Measurements from ENCODE around the gene TOPAZ1. TPM values are rescaled to one million over a fixed set of nuclear protein-coding genes. Genes with fewer than 3 reads are reported as not detected.

The TOPAZ1 gene
- total RNA-seq, 1 donor from 2014 or later: not detected

- H3K9ac ChIP-seq: no peak overlapping the region
- TF ChIP-seq CTCF (IDR thresholded peaks at IDR 0.05): no peak
- no peak for TF ChIP-seq EZH2phosphoT487 (IDR thresholded peaks at IDR 0.05)
- no peak for TF ChIP-seq EZH2 (IDR thresholded peaks at IDR 0.05)
- Mint-ChIP-seq H3K9me3 (no peaks in the 10 kb centered on the region), H3K4me1 (no peaks in the 10 kb centered on the region), H3K27me3 (ENCODE audit: insufficient read depth, low read depth) (no peaks in the 10 kb centered on the region), H3K36me3 (no peaks in the 10 kb centered on the region), H3K4me3 (no peak overlapping the region), H3K27ac (no peak overlapping the region)
- no peaks in the 10 kb centered on the region for H3K4me1 ChIP-seq
- peaks cover 6% of the 10 kb centered on the region for H3K27me3 ChIP-seq
- no peaks in the 10 kb centered on the region for H3F3A ChIP-seq (ENCODE audit: low read depth)
- H4K20me1 ChIP-seq (ENCODE audit: low read depth): no peaks in the 10 kb centered on the region
- no peak for DNase-seq (ENCODE audit: low spot score)
- no peaks in the 10 kb centered on the region for H3K36me3 ChIP-seq
- no peak overlapping the region for H2AFZ ChIP-seq (replicated peaks)
- H3K9me3 ChIP-seq (ENCODE audit: low read depth): no peaks in the 10 kb centered on the region
- H3K4me3 ChIP-seq: no peak overlapping the region
- H3K4me2 ChIP-seq: no peak overlapping the region
- no peak overlapping the region for H3K27ac ChIP-seq
- no peaks in the 10 kb centered on the region for H3K79me2 ChIP-seq (ENCODE audit: low read depth)
Observed at GRCh38 chr3:44292947-44293346, 51.3 kb downstream of the TOPAZ1 start.

GRCh38 chr3:44297255-44297654 is 55.6 kb downstream of the TOPAZ1 start:
- Histone ChIP-seq H3K9me3 (ENCODE audit: low read depth) (no peaks in the 10 kb centered on the region), H2AFZ (replicated peaks) (no peak overlapping the region), H3K4me3 (no peak overlapping the region), H3K9ac (no peak overlapping the region), H3K4me2 (no peak overlapping the region), H3F3A (ENCODE audit: low read depth) (no peaks in the 10 kb centered on the region), H3K27me3 (peaks cover 6% of the 10 kb centered on the region), H3K79me2 (ENCODE audit: low read depth) (no peaks in the 10 kb centered on the region), H3K4me1 (no peaks in the 10 kb centered on the region), H3K27ac (no peak overlapping the region), H4K20me1 (ENCODE audit: low read depth) (no peaks in the 10 kb centered on the region), H3K36me3 (no peaks in the 10 kb centered on the region)
- H3K4me3 Mint-ChIP-seq: no peak overlapping the region
- H3K4me1 Mint-ChIP-seq: no peaks in the 10 kb centered on the region
- H3K27ac Mint-ChIP-seq: no peak overlapping the region
- TF ChIP-seq CTCF (IDR thresholded peaks at IDR 0.05) (no peak), EZH2 (IDR thresholded peaks at IDR 0.05) (no peak), EZH2phosphoT487 (IDR thresholded peaks at IDR 0.05) (no peak)
- no peaks in the 10 kb centered on the region for H3K36me3 Mint-ChIP-seq
- no peaks in the 10 kb centered on the region for H3K9me3 Mint-ChIP-seq
- DNase-seq (ENCODE audit: low spot score): no peak
- H3K27me3 Mint-ChIP-seq (ENCODE audit: insufficient read depth, low read depth): no peaks in the 10 kb centered on the region

- H3K27ac Mint-ChIP-seq: no peak overlapping the region
- H2AFZ ChIP-seq (replicated peaks): no peak overlapping the region
- H3K9me3 ChIP-seq (ENCODE audit: low read depth): no peaks in the 10 kb centered on the region
Observed at GRCh38 chr3:44301746-44302145, 60.1 kb downstream of the TOPAZ1 start.

More at GRCh38 chr3:44301746-44302145, 60.1 kb downstream of the TOPAZ1 start:
- Mint-ChIP-seq H3K27me3 (ENCODE audit: insufficient read depth, low read depth) (peaks cover 2% of the 10 kb centered on the region), H3K36me3 (no peaks in the 10 kb centered on the region), H3K4me3 (no peak overlapping the region), H3K4me1 (no peaks in the 10 kb centered on the region), H3K9me3 (no peaks in the 10 kb centered on the region)
- DNase-seq (ENCODE audit: low spot score): no peak
- Histone ChIP-seq H3K27me3 (no peaks in the 10 kb centered on the region), H4K20me1 (ENCODE audit: low read depth) (no peaks in the 10 kb centered on the region), H3K9ac (no peak overlapping the region), H3K79me2 (ENCODE audit: low read depth) (no peaks in the 10 kb centered on the region), H3K4me1 (no peaks in the 10 kb centered on the region), H3K36me3 (no peaks in the 10 kb centered on the region), H3K4me3 (no peak overlapping the region), H3K4me2 (no peak overlapping the region), H3K27ac (no peak overlapping the region), H3F3A (ENCODE audit: low read depth) (no peaks in the 10 kb centered on the region)
- TF ChIP-seq EZH2phosphoT487 (IDR thresholded peaks at IDR 0.05) (no peak), CTCF (IDR thresholded peaks at IDR 0.05) (no peak), EZH2 (IDR thresholded peaks at IDR 0.05) (no peak)

All from neural progenitor cell (in vitro differentiated cells).